IMR-90 (cell line): ENCODE results near the gene ADH1C. TPM values are rescaled to one million over a fixed set of nuclear protein-coding genes. Genes with fewer than 3 reads are reported as not detected.

Experiments used
- ATAC-seq: fragments of 200-7000 bp; cut with Tn5 transposase; 2 replicates; pipeline ENCODE4 v1.9.1; 2020; ENCODE audit warnings: low read depth, mild to moderate bottlenecking, moderate library complexity
- BruUV-seq: library from RNA; stranded (reverse); fragments of 400-500 nt; replicated peaks from 2 replicates; lab custom pipeline; 2021; lab: Mats Ljungman, UMichigan
- CTCF ChIA-PET: fragments of 300-600 bp; formaldehyde crosslinking; extraction: SDS; loops from one replicate; lab custom pipeline; 2021; ENCODE audit warnings: antibody characterized with exemption; lab: Yijun Ruan, JAX
- POLR2A ChIA-PET: fragments of 300-600 bp; sonication (Branson Sonifier 250); formaldehyde crosslinking; loops from one replicate; lab custom pipeline; 2022; ENCODE audit warnings: antibody characterized with exemption; ENCODE audit not compliant: unreplicated experiment; lab: Charles Lee
- DNase-seq: peaks from one replicate; pipeline ENCODE4 v3.0.0; 2013
- H2AFZ ChIP-seq: replicated peaks from 2 replicates; pipeline ENCODE3; 2013; ENCODE audit warnings: low read length, mild to moderate bottlenecking; ENCODE audit not compliant: poor library complexity
- H2AK5ac ChIP-seq: 2 replicates; pipeline ENCODE4 v1.6.1; 2013; ENCODE audit warnings: low read depth, low read length, inconsistent platforms
- H2AK9ac ChIP-seq: replicated peaks from 2 replicates; pipeline ENCODE3; 2013; ENCODE audit warnings: mild to moderate bottlenecking, low read depth, low read length, moderate library complexity; ENCODE audit not compliant: poor library complexity
- H2BK120ac ChIP-seq: 2 replicates; pipeline ENCODE4 v1.6.1; 2013; ENCODE audit warnings: low read depth, low read length, inconsistent platforms
- H2BK15ac ChIP-seq: 3 replicates; pipeline ENCODE4 v1.6.1; 2013; ENCODE audit warnings: low read depth, low read length, inconsistent platforms
- H2BK20ac ChIP-seq: 2 replicates; pipeline ENCODE4 v1.6.1; 2013; ENCODE audit warnings: low read depth, mild to moderate bottlenecking, inconsistent platforms, low read length, moderate library complexity
- H2BK5ac ChIP-seq: 2 replicates; pipeline ENCODE4 v1.6.1; 2013; ENCODE audit warnings: mild to moderate bottlenecking, low read depth, low read length, inconsistent platforms; ENCODE audit not compliant: poor library complexity, severe bottlenecking
- H3K14ac ChIP-seq: replicated peaks from 2 replicates; pipeline ENCODE4 v1.6.1; 2013; ENCODE audit warnings: low read depth, low read length, inconsistent platforms
- H3K18ac ChIP-seq: 2 replicates; pipeline ENCODE4 v1.6.1; 2013; ENCODE audit warnings: low read depth, low read length, control low read depth
- H3K23ac ChIP-seq: 2 replicates; pipeline ENCODE4 v1.6.1; 2013; ENCODE audit warnings: low read depth, low read length, inconsistent platforms
- H3K27ac ChIP-seq: 2 replicates; pipeline ENCODE4 v1.5.1; 2013; ENCODE audit warnings: mild to moderate bottlenecking, control low read depth, low read length; ENCODE audit not compliant: insufficient read depth
- H3K27me3 ChIP-seq: 2 replicates; pipeline ENCODE4 v1.6.1; 2013; ENCODE audit warnings: low read length; ENCODE audit not compliant: control insufficient read depth, insufficient read depth
- H3K36me3 ChIP-seq: 2 replicates; pipeline ENCODE4 v1.6.1; 2013; ENCODE audit warnings: low read length, mixed read lengths; ENCODE audit not compliant: control insufficient read depth, insufficient read depth
- H3K4ac ChIP-seq: 2 replicates; pipeline ENCODE4 v1.6.1; 2013; ENCODE audit warnings: low read depth, low read length, inconsistent platforms
- H3K4me1 ChIP-seq: 2 replicates; pipeline ENCODE4 v1.6.1; 2013; ENCODE audit warnings: low read length, mixed read lengths; ENCODE audit not compliant: control insufficient read depth, insufficient read depth
- H3K4me2 ChIP-seq: 2 replicates; pipeline ENCODE4 v1.6.1; 2013; ENCODE audit warnings: low read depth, mild to moderate bottlenecking, control low read depth, low read length, moderate library complexity
- H3K4me3 ChIP-seq: 2 replicates; pipeline ENCODE4 v1.5.1; 2013; ENCODE audit warnings: low read depth, mild to moderate bottlenecking, control low read depth, low read length, moderate library complexity; ENCODE audit not compliant: insufficient read depth
- H3K56ac ChIP-seq: 2 replicates; pipeline ENCODE4 v1.6.1; 2013; ENCODE audit warnings: low read length, inconsistent platforms; ENCODE audit not compliant: insufficient read depth; ENCODE audit errors: extremely low read depth
- H3K79me1 ChIP-seq, 2 experiments: 2 replicates each; pipeline ENCODE4 v1.6.1; 2013; ENCODE audit warnings: low read length in 2 of 2, inconsistent platforms in 1 of 2, low read depth in 1 of 2
- H3K9ac ChIP-seq: 2 replicates; pipeline ENCODE4 v1.6.1; 2013; ENCODE audit warnings: low read depth, low read length, control low read depth
- H3K9me1 ChIP-seq: 2 replicates; pipeline ENCODE4 v1.6.1; 2013; ENCODE audit warnings: low read length, inconsistent platforms; ENCODE audit not compliant: insufficient read depth
- H3K9me3 ChIP-seq: 2 replicates; pipeline ENCODE4 v1.6.1; 2013; ENCODE audit warnings: low read length; ENCODE audit not compliant: control insufficient read depth, insufficient read depth
- H4K20me1 ChIP-seq: 2 replicates; pipeline ENCODE4 v1.6.1; 2013; ENCODE audit warnings: low read length, inconsistent platforms; ENCODE audit not compliant: insufficient read depth
- H4K5ac ChIP-seq: 2 replicates; pipeline ENCODE4 v1.6.1; 2013; ENCODE audit warnings: mild to moderate bottlenecking, low read depth, low read length, control low read depth
- H4K8ac ChIP-seq, 2 experiments: 2 replicates each; pipeline ENCODE4 v1.6.1; 2013; ENCODE audit warnings: low read depth in 2 of 2, low read length in 2 of 2, control low read depth in 1 of 2, inconsistent platforms in 1 of 2
- H4K91ac ChIP-seq: 2 replicates; pipeline ENCODE4 v1.6.1; 2013; ENCODE audit warnings: low read depth, low read length, inconsistent platforms; ENCODE audit not compliant: insufficient read depth
- BHLHE40 ChIP-seq: fragments of 150-350 bp; IDR thresholded peaks from 2 replicates; pipeline ENCODE4 v1.6.1; 2016; ENCODE audit warnings: mild to moderate bottlenecking, low read depth, low read length
- MAZ ChIP-seq: IDR thresholded peaks from 2 replicates; pipeline ENCODE4 v1.6.1; 2012; ENCODE audit warnings: low read depth, mild to moderate bottlenecking, low read length, improper control_type of control experiment, moderate library complexity, borderline replicate concordance
- MXI1 ChIP-seq: IDR thresholded peaks from 2 replicates; pipeline ENCODE4 v1.6.1; 2012; ENCODE audit warnings: low read depth, mild to moderate bottlenecking, low read length, moderate library complexity, borderline replicate concordance
- NFE2L2 ChIP-seq: fragments of 150-350 bp; IDR thresholded peaks from 2 replicates; pipeline ENCODE4 v1.6.1; 2016; ENCODE audit warnings: low read depth, mild to moderate bottlenecking, low read length
- POLR2A ChIP-seq: IDR thresholded peaks from 2 replicates; pipeline ENCODE4 v1.6.1; 2012; ENCODE audit warnings: mild to moderate bottlenecking, low read depth, low read length
- RCOR1 ChIP-seq: IDR thresholded peaks from 2 replicates; pipeline ENCODE4 v1.6.1; 2012; ENCODE audit warnings: mild to moderate bottlenecking, low read length, improper control_type of control experiment; ENCODE audit not compliant: insufficient replicate concordance
- RFX5 ChIP-seq: IDR thresholded peaks from 2 replicates; pipeline ENCODE4 v1.8.0; 2012; ENCODE audit warnings: low read depth, mild to moderate bottlenecking, low read length, moderate library complexity
- SMC3 ChIP-seq: fragments of 150-350 bp; IDR thresholded peaks from 2 replicates; pipeline ENCODE4 v1.6.1; 2016; ENCODE audit warnings: low read depth, mild to moderate bottlenecking, antibody characterized with exemption, low read length, moderate library complexity
- dilution Hi-C: fragments of 300-500 bp; cut with HindIII; formaldehyde crosslinking; loops from one replicate; pipeline ENCODE4 v1.14.3; 2018; ENCODE audit warnings: low sequenced_read_pairs; ENCODE audit not compliant: unreplicated experiment
- in situ Hi-C: fragments of 300-500 bp; cut with MboI; formaldehyde crosslinking; loops from 3 replicates; pipeline ENCODE4 v1.14.3; 2019; ENCODE audit warnings: low sequenced_read_pairs, inconsistent platforms, mixed read lengths
- intact Hi-C: fragments of 100-400 bp; cut with micrococcal nuclease; formaldehyde crosslinking; loops from 2 replicates; pipeline ENCODE4 v1.10.0; 2022
- polyA plus RNA-seq, 3 experiments: library from polyadenylated mRNA; depleted of rRNA; stranded (reverse); fragments of >200 nt; gene quantifications; 2 replicates each; pipeline ENCODE4 v1.2.3, GENCODE V29; 2012; ENCODE audit warnings: low replicate concordance in 1 of 3
- total RNA-seq: library from RNA; depleted of rRNA; stranded (reverse); fragments of >200 nt; gene quantifications from 2 replicates; pipeline ENCODE4 v1.2.3, GENCODE V29; 2012

Gene ADH1C
- total and polyA plus RNA-seq, 2 of the 4 experiments (the other 2 are of a cell fraction), result 0.26 TPM; not detected in 1

- no TSS peak for BruUV-seq
- POLR2A ChIA-PET, result no interaction called here
Measured at GRCh38 chr4:99379571-99379970, 27.0 kb upstream of the ADH1C start.

More at GRCh38 chr4:99379571-99379970, 27.0 kb upstream of the ADH1C start:
- DNase-seq (peak; percentile 24), ATAC-seq (no peak)
- Histone ChIP-seq H3K9me3 (peaks cover 5% of the 10 kb centered on the region), H3K27ac (no peak overlapping the region), H4K91ac (peak overlapping the region; percentile 10; the same call in 1 of the 2 replicates), H3K56ac (no peak overlapping the region), H3K4me2 (no peak overlapping the region), H3K27me3 (no peaks in the 10 kb centered on the region), H3K4me3 (no peak overlapping the region), H2BK120ac (peak overlapping the region; percentile 63), H4K5ac (peak overlapping the region; percentile 44; the same call in 1 of the 2 replicates), H3K36me3 (no peaks in the 10 kb centered on the region), H2BK15ac (no peak overlapping the region; the same call in 2 of the 3 replicates), H2AFZ (no peak overlapping the region), H3K14ac (no peak overlapping the region), H4K20me1 (no peaks in the 10 kb centered on the region), H2AK5ac (no peak overlapping the region), H2BK5ac (no peak overlapping the region), H3K18ac (peak overlapping the region; percentile 85), H3K9me1 (peaks cover 9% of the 10 kb centered on the region), H2AK9ac (no peak overlapping the region), H3K4me1 (peaks cover 15% of the 10 kb centered on the region), H3K4ac (0 out of 2 replicates have a peak overlapping the region, but pooled peaks have one; percentile 50), H3K23ac (no peak overlapping the region), H3K9ac (no peak overlapping the region), H2BK20ac (peak overlapping the region; percentile 91), H3K79me1 (no peaks in the 10 kb centered on the region), H4K8ac (no peak overlapping the region)
- intact Hi-C loops, result no loop called here
- in situ Hi-C loops, result no loop called here
- CTCF ChIA-PET, result interaction anchor here (1.1 kb wide), 1 partner anchor 178 kb away, joined by 3 read pairs; no protein-coding TSS in a partner anchor
- dilution Hi-C loops, result no loop called here
- TF ChIP-seq RCOR1 (no peak), RFX5 (no peak), BHLHE40 (no peak), NFE2L2 (no peak), MAZ (no peak), SMC3 (no peak), POLR2A (no peak), MXI1 (no peak)
